ENCODE measurements around the gene ARAP3. TPM values are rescaled to one million over a fixed set of nuclear protein-coding genes. Genes with fewer than 3 reads are reported as not detected.

The ARAP3 gene
- total RNA-seq, 1 donor from 2014 or later: 17.4 TPM

DNA sequence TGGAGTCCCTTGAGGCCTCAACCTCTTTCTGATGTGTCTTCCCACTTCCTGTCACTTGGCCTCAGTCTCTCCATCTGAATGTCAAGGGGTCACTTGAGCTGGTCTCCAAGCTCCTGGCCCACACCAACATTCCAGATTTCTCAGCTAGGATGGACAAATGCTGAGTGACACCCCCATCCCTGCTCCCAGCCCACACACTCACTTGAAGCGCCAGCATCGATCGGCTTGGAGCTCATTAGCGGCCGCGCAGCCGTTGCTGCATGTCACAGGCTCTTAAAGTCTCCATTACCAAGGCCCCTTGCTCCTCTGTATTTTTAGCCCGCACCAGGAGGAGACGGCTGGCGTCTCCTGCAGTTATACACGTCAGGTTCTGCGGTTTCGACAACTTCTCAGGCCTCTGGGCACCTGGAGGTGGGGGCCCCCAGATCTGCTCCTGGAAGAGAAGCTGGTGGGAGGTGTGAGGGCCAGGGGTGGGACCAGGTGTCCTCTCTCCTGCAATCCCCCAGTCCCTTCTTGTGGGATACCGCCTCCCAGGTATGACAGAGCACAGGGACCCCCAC lies 33.4 kb upstream of the ARAP3 start:
- FAIRE-seq (no peak), DNase-seq (ENCODE audit: low read depth) (no peak)
- Mint-ChIP-seq H3K4me1 (ENCODE audit: low read depth, unreplicated experiment) (peaks cover 26% of the 10 kb centered on the region), H3K27ac (ENCODE audit: unreplicated experiment) (peak overlapping the region; percentile 26), H3K36me3 (ENCODE audit: low read depth, unreplicated experiment) (no peaks in the 10 kb centered on the region), H3K4me3 (ENCODE audit: unreplicated experiment) (no peak overlapping the region), H3K9me3 (ENCODE audit: unreplicated experiment) (no peaks in the 10 kb centered on the region), H3K27me3 (ENCODE audit: low read depth, unreplicated experiment) (peaks cover 32% of the 10 kb centered on the region)
- Histone ChIP-seq H3K4me2 (ENCODE audit: low read length) (no peak overlapping the region), H3K79me2 (ENCODE audit: insufficient read depth, low read length) (no peaks in the 10 kb centered on the region), H3K4me1 (ENCODE audit: insufficient read depth, low read length) (peaks cover 5% of the 10 kb centered on the region), H3K9ac (ENCODE audit: low read length) (no peak overlapping the region), H3K27ac (ENCODE audit: low read depth, low read length) (no peak overlapping the region), H4K20me1 (ENCODE audit: insufficient read depth, low read length) (no peaks in the 10 kb centered on the region), H3K4me3 (ENCODE audit: insufficient read depth, low read depth, low read length) (no peak overlapping the region), H3K9me3 (ENCODE audit: insufficient read depth, low read depth, low read length) (no peaks in the 10 kb centered on the region), H3K27me3 (ENCODE audit: insufficient read depth, low read length) (peaks cover 25% of the 10 kb centered on the region), H2AFZ (ENCODE audit: low read depth, low read length) (no peak overlapping the region), H3K36me3 (ENCODE audit: insufficient read depth, low read length) (no peaks in the 10 kb centered on the region)
- TF ChIP-seq, protein P1, sequence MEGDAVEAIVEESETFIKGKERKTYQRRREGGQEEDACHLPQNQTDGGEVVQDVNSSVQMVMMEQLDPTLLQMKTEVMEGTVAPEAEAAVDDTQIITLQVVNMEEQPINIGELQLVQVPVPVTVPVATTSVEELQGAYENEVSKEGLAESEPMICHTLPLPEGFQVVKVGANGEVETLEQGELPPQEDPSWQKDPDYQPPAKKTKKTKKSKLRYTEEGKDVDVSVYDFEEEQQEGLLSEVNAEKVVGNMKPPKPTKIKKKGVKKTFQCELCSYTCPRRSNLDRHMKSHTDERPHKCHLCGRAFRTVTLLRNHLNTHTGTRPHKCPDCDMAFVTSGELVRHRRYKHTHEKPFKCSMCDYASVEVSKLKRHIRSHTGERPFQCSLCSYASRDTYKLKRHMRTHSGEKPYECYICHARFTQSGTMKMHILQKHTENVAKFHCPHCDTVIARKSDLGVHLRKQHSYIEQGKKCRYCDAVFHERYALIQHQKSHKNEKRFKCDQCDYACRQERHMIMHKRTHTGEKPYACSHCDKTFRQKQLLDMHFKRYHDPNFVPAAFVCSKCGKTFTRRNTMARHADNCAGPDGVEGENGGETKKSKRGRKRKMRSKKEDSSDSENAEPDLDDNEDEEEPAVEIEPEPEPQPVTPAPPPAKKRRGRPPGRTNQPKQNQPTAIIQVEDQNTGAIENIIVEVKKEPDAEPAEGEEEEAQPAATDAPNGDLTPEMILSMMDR (IDR thresholded peaks at IDR 0.05; ENCODE audit: insufficient read depth, low read depth, low read length): no peak
- TF ChIP-seq EZH2 (IDR thresholded peaks at IDR 0.05; ENCODE audit: insufficient read depth, low read length): no peak

DNA sequence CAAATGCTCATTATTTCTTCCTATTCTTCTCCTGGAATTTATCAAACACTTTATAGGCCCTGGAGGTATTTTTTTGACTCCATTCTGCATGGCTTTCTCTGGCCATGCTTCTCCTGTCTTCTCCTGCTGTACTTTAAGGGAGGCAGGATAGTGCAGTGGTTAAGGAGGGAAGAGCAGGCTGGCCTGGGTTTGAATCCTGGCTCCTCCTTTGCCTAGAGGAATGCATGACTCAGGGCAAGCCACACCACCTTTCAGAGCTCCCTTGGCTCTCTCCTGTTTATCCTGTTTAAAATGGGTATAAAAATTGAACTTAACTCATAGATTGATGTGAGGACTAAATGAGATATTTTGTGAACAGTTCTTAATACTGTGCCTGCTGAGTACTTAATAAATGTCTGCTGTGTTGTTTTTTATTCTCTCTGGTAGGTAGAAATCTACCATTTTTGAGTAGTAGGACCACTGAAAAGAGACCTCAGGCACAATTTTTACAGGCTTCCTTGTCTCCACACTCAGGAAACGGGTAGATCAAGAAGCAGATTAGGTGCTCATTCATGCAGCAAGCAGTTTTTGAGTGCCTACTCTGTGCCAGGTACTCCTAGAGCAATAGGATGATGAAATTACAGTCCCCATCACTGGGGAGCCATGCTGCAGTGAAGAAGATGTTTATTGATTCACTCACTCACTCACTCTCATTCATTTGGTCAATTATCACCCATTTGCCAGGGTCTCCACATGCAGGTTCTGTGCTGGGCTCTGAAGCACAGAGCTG lies 32.7 kb upstream of the ARAP3 start:
- TF ChIP-seq, protein P1 (IDR thresholded peaks at IDR 0.05; ENCODE audit: insufficient read depth, low read depth, low read length): no peak
- TF ChIP-seq EZH2 (IDR thresholded peaks at IDR 0.05; ENCODE audit: insufficient read depth, low read length): no peak
- Histone ChIP-seq H2AFZ (ENCODE audit: low read depth, low read length) (no peak overlapping the region), H3K27ac (ENCODE audit: low read depth, low read length) (no peak overlapping the region), H3K9ac (ENCODE audit: low read length) (no peak overlapping the region), H3K36me3 (ENCODE audit: insufficient read depth, low read length) (no peaks in the 10 kb centered on the region), H3K4me1 (ENCODE audit: insufficient read depth, low read length) (peaks cover 5% of the 10 kb centered on the region), H3K9me3 (ENCODE audit: insufficient read depth, low read depth, low read length) (no peaks in the 10 kb centered on the region), H3K79me2 (ENCODE audit: insufficient read depth, low read length) (no peaks in the 10 kb centered on the region), H3K27me3 (ENCODE audit: insufficient read depth, low read length) (peaks cover 28% of the 10 kb centered on the region), H3K4me3 (ENCODE audit: insufficient read depth, low read depth, low read length) (no peak overlapping the region), H4K20me1 (ENCODE audit: insufficient read depth, low read length) (no peaks in the 10 kb centered on the region), H3K4me2 (ENCODE audit: low read length) (no peak overlapping the region)
- peaks cover 36% of the 10 kb centered on the region for H3K27me3 Mint-ChIP-seq (ENCODE audit: low read depth, unreplicated experiment)
- no peak overlapping the region for H3K4me3 Mint-ChIP-seq (ENCODE audit: unreplicated experiment)
- H3K9me3 Mint-ChIP-seq (ENCODE audit: unreplicated experiment): no peaks in the 10 kb centered on the region
- H3K27ac Mint-ChIP-seq (ENCODE audit: unreplicated experiment): peak overlapping the region; percentile 34
- no peak for DNase-seq (ENCODE audit: low read depth)
- no peak for FAIRE-seq
- peaks cover 26% of the 10 kb centered on the region for H3K4me1 Mint-ChIP-seq (ENCODE audit: low read depth, unreplicated experiment)
- no peaks in the 10 kb centered on the region for H3K36me3 Mint-ChIP-seq (ENCODE audit: low read depth, unreplicated experiment)
